GM19238 (cell line): ENCODE results near the gene MAPK10.
"Not testable (repeated sequence)": the region's sequence is repeated elsewhere in the genome, so short reads cannot be mapped to it uniquely, and the experiment has no call there.

ENCODE experiments used
- DNase-seq: peaks from one replicate; pipeline ENCODE4 v3.0.0; 2011; ENCODE audit warnings: low spot score; ENCODE audit not compliant: insufficient read length

MAPK10 gene

GRCh38 chr4:85993641-85994040 is 366.2 kb downstream of the MAPK10 start:
- DNase-seq = no peak

- DNase-seq = no peak
These were observed 373.6 kb downstream of the MAPK10 start for GRCh38 chr4:85986266-85986665.

GRCh38 chr4:85979276-85979675 is 380.6 kb downstream of the MAPK10 start:
- DNase-seq = no peak

DNA sequence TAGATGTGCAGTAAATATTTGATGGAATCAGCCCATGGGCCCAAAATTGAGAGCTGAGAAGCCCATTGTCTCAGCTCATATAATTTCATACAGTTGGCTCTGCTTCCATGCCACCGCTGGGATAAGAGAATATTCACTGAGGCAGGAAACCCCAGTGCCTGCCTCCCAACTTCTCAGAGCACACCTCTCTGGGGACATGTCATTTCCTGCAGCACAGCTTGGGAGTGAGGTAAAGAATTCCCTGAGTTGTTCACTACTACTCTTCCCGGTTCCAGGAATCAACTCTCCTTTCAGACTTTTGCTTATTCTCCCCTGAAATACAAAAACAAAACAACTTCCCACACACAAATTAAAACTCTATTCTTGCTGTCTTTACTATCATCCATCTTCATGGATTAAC is 389.3 kb downstream of the MAPK10 start:
- no peak for DNase-seq

- no peak for DNase-seq
These were observed 390.7 kb downstream of the MAPK10 start for GRCh38 chr4:85968945-85969819.

DNA sequence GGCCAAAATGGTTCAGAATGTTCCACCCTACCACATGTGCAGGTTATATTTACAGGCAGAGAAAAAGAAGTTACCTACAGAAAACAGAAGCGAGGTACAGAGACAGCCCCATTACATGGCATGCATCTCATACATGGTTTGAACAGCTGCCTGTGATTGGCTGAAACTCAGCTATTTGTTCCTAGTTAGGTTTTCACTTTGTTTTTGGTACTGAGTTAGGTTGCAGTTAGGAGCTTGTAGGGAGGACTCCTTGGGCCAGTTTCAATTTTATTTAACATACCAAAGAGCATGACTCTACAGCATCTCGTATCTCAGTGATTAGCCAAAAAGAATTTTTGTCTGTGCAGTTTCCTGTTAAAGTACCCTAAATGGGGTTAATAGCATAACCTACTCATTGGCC is 392.0 kb downstream of the MAPK10 start:
- DNase-seq = no peak

- DNase-seq = no peak
These were observed 393.5 kb downstream of the MAPK10 start for GRCh38 chr4:85966373-85966772.

- DNase-seq = no peak
These were observed 394.3 kb downstream of the MAPK10 start for GRCh38 chr4:85965529-85965928.

GRCh38 chr4:85965017-85965416 is 394.8 kb downstream of the MAPK10 start:
- not testable (repeated sequence) for DNase-seq

DNA sequence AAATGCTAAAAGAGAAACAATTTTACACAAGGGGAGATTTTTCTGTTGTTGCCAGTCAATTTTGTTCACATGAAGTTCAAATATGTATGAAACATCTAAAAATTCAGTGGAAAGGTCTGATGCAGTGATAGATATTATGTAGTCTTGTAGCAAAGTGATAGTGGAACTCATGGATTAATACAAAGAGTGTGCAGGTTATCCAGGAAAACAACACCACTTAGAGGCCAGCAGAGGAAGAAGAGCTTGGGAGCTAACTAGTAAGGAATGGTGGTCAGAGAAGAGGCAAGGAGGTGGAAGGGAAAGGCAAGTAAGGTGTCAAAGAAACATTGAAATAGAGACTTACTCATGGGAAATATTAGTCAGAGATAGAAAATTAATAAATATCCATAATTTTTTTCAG is 395.6 kb downstream of the MAPK10 start:
- DNase-seq = no peak

DNA sequence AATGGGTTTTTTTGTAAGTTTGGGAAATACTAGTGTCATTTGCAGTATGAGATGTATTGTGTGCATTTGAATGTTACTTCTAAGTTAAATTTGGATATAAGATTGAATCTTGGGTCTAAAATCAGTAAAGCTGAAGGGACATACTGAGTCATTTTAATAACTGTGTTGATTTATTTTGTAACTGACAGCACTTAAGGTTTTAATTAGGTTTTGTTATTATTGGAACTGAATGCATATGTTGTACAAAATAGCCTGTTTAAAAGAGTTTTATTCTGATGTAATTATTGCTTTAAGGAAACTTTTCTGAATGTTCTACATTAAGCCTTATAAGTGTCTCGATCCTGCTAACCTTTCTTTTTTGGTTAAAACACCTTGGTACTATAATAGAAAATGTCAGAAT is 396.6 kb downstream of the MAPK10 start:
- no peak for DNase-seq

GRCh38 chr4:85961887-85962286 is 398.0 kb downstream of the MAPK10 start:
- DNase-seq = no peak

- DNase-seq = no peak
These were observed 403.4 kb downstream of the MAPK10 start for GRCh38 chr4:85956293-85956945.

DNA sequence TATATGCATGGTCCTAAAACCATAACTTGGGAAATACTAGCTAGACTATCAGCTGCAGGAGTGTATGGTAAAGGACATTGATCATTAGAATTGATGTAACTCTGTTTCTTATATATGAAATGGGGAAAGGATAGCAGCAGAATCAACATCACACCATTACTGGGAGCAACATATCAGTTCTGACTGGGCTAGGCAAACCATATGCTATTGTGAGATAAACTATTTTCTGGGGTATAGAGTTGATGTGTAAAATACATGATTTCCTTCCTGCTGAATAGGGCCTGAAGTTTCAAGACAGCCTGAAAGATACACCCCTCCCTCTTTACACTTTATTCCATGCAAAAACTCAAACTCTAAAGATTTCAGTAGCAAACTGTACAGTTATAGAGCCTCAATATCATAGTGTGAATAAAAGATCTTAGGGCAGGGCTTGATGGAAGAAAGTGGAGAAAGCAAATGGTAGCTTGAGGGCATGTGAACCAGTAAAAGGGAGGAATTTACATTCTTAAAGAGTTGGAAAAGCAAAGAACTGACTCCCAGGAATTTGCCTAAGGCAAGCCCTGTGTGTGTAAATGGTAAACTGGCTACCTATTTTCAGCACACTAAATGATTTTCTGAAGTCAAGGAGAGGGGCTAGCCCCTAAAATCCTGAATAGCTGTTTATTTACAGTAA is 404.1 kb downstream of the MAPK10 start:
- no peak for DNase-seq

DNA sequence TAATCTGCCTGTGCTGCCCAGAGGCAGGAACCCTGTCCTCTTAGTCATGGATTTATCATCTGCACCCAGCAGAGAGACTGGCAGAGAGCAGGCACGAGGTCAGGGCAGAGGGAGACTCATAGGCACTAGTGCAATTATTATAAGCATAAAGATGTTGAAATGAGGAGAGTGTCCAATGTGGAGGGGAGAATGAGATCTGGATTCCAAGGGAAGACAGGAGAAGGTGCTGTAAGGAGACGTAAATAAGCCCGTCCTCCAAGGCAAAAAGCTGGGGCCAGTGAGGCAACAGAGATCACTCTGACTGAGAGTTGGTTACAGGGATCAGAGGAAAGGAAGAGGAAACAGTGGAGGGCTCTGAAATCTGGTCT is 406.2 kb downstream of the MAPK10 start:
- DNase-seq = no peak

DNA sequence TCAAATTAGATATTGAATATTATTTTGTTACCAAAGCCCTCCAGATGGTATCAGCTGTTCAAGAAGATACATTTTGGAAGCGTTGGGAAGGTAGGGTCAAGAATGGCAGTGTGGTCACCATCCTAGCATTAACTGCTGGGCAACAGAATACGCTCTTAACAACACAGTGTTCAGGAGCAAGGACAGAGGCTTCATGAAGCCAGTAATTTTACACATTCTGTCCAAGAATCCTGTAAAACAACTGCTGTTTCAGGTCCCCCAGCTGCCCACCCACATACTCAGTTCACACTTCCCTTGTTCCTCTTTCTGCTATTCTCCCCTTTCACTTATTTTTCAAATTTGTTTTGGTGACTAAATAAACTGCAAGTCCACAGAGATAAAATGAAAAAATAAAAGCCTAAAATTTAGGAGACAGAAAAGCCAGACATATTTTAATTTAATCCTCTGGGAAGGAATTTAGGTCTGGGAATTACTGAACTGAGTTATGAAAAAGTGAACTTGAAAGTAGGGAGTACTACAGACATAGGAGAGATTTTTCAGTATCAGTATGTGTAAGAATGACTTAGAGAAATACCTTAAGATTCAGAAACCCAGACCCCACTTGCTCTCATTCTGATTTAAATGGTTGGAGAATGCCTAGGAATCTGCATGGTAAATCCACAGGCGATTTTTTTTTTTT is 406.7 kb downstream of the MAPK10 start:
- no peak for DNase-seq

GRCh38 chr4:85952528-85952927 is 407.3 kb downstream of the MAPK10 start:
- DNase-seq = no peak

GRCh38 chr4:85951099-85951498 is 408.8 kb downstream of the MAPK10 start:
- no peak for DNase-seq

DNA sequence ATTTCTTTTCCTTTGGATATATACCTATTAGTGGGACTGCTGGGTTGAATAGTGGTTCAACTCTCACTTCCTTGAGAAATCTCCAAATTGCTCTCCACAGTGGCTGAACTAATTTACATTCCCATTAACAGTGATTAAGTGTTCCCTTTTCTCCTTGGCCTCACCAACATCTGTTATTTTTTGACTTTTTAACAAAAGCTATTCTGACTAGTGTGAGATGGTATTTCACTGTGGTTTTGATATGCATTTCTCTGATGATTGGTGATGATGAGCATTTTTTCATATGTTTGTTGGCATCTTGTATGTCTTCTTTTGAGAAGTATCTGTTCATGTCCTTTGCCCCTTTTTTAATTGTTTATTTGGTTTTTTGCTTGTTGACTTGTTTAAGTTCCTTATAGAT is 413.0 kb downstream of the MAPK10 start:
- DNase-seq = no peak

DNA sequence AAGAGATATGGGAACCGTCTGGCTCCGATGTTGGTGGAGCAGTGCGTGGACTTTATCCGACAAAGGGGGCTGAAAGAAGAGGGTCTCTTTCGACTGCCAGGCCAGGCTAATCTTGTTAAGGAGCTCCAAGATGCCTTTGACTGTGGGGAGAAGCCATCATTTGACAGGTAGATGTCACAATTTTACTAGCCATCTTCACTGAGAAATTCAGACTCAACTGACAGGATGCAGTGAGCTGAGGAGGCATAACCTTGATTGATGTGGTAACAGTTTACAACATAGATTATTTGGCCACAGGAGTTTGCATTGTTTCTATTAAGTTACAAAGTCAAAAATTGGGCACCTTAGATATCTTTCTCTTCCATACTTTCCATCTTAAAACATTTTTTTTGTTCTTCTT is 417.7 kb downstream of the MAPK10 start:
- DNase-seq = no peak

- no peak for DNase-seq
These were observed 419.7 kb downstream of the MAPK10 start for GRCh38 chr4:85940151-85940550.
